ENCODE results near the gene KIF20B.
A peak's percentile ranks its signal among the peaks of the same experiment; 100 is the strongest.

KIF20B gene, protein sequence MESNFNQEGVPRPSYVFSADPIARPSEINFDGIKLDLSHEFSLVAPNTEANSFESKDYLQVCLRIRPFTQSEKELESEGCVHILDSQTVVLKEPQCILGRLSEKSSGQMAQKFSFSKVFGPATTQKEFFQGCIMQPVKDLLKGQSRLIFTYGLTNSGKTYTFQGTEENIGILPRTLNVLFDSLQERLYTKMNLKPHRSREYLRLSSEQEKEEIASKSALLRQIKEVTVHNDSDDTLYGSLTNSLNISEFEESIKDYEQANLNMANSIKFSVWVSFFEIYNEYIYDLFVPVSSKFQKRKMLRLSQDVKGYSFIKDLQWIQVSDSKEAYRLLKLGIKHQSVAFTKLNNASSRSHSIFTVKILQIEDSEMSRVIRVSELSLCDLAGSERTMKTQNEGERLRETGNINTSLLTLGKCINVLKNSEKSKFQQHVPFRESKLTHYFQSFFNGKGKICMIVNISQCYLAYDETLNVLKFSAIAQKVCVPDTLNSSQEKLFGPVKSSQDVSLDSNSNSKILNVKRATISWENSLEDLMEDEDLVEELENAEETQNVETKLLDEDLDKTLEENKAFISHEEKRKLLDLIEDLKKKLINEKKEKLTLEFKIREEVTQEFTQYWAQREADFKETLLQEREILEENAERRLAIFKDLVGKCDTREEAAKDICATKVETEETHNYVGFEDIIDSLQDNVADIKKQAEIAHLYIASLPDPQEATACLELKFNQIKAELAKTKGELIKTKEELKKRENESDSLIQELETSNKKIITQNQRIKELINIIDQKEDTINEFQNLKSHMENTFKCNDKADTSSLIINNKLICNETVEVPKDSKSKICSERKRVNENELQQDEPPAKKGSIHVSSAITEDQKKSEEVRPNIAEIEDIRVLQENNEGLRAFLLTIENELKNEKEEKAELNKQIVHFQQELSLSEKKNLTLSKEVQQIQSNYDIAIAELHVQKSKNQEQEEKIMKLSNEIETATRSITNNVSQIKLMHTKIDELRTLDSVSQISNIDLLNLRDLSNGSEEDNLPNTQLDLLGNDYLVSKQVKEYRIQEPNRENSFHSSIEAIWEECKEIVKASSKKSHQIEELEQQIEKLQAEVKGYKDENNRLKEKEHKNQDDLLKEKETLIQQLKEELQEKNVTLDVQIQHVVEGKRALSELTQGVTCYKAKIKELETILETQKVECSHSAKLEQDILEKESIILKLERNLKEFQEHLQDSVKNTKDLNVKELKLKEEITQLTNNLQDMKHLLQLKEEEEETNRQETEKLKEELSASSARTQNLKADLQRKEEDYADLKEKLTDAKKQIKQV (N-terminal part only)

GRCh38 chr10:89701242-89702120 lies at the start of gene KIF20B:
Gene KIF20B, plus strand, starts transcription at chr10:89701590. Its CDS starts 3,705 bp downstream, at chr10:89705295.
- DNase-seq: peak; percentile 96

DNA sequence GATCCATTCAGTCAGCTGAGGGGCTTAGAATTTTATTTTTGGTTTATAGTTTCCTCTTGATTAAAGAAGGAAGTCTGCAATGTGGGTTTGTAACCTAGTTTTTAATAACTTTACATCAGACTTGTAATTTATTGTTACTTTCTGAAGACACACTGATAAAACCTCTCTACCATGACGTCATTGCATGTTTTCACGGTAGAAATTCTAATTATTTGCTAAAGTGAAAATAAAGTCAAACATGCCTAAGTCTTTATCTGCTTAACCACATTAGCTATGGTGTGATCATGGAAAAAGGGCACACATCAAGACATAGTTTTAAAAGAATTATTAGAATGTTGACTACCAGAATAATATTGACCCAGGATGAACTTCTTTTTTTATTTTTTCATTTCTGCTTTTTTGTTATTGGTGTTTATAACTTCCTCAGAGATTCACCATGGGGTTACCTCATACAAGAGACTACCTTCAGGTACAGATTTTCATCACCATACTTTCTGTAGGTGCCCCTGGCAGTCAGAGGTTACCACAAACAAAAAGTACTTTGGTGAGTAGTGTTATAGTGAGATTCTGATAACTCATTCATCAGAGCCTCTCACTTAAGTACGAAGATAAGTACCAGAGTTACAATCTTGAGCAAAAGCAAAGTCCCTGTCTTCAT lies 49.3 kb upstream of the KIF20B start:
- DNase-seq: no peak

- no peak for DNase-seq
These were observed 48.5 kb upstream of the KIF20B start for GRCh38 chr10:89652806-89653370.

- DNase-seq: no peak
These were observed 48.0 kb upstream of the KIF20B start for GRCh38 chr10:89653410-89653869.

GRCh38 chr10:89655722-89656121 lies 45.7 kb upstream of the KIF20B start:
- no peak for DNase-seq

DNA sequence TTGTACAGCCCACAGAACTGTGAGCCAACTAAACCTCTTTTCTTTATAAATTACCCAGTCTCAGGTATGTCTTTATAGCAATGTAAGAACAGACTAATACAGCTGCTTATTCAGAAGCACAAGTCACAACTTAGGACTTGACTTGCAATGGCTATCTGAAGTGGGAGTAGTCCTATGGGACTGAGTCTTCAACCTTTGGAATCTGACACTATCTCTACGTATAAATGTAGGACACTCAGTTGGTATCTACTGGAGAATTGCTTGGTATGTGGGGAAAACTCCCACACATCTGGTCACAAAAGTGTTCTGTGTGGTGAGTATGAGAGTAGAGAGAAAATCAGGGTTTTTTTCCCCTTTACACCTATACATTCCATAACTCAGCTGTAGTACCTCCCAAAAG lies 44.1 kb upstream of the KIF20B start:
- DNase-seq: no peak

- DNase-seq: no peak
These were observed 42.0 kb upstream of the KIF20B start for GRCh38 chr10:89659143-89660131.

DNA sequence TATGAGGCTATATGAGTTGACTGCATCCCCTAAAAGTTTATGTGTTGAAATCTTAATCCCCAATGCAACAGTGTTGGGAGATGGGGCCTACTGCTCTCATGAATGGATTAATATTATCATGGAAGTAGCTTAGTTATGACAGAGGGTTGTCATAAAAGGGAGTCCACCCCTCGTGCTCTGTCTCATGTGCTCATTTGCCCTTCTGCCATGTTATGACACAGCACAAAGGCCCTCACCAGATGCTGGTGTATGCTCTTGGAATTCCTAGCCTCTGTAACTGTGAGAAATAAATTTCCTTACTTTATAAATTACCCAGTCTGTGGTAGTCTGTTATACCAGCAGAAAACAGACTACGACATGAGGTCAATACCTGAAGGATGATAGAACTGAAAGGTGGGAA lies 38.8 kb upstream of the KIF20B start:
- DNase-seq: no peak

DNA sequence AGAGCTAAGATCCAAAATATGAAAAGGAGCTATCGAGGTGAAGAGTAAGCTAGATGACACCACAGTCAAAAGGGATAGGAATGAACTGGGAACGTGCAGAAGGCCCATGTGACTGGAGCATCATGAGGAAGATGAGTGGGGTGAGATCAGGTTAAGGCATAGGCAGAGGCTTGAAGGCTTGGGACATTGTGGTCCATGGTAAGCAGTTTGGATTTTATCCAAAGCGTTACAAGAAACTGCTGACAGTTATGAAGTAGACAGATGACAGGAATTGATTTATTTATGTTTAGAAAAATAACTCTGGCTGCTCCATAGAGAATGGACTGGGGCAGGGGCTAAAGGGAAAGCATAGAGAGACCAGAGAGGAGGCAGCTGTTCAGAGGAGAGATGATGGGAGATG lies 38.2 kb upstream of the KIF20B start:
- no peak for DNase-seq

DNA sequence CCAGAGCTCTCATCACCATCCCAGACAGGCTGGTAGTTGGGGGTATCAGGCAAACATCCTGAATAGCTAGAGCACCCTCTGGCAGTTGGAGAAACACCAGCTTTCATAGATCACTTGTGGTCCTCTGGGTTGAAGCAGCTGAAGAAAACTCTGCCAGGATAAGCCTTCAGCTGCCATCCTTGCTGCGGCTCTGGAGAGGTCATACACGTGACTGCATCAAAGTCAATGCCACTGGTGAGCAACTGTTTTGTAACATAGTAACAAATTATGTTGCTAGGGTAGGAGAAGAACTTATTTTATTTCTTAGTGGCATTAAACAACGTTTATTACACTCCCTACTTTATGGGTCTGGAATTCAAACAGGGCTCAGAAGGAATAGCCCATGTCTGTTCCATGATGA lies 37.2 kb upstream of the KIF20B start:
- DNase-seq: no peak

GRCh38 chr10:89665302-89665701 lies 36.1 kb upstream of the KIF20B start:
- DNase-seq: no peak

DNA sequence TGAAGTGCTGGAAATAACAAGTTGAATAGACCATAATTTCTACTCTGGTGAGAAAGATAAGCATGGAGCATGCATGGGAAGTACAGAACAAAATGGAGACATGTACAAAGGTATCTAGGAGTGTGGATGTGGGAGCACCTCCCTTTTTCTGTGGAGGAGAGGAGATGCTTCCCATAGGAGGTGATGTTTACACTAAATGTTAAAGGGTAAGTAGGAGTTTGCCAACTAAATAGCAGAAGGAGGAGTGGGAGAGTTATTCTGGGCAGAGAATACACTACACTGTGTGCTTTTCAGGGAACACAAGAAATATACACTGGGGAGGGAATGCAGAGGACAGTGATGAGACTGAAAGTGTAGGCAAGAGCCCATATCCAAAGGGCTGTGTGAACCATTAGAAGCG lies 35.3 kb upstream of the KIF20B start:
- no peak for DNase-seq

GRCh38 chr10:89668386-89669071 lies 32.9 kb upstream of the KIF20B start:
- DNase-seq: no peak

GRCh38 chr10:89669985-89670384 lies 31.4 kb upstream of the KIF20B start:
- no peak for DNase-seq

DNA sequence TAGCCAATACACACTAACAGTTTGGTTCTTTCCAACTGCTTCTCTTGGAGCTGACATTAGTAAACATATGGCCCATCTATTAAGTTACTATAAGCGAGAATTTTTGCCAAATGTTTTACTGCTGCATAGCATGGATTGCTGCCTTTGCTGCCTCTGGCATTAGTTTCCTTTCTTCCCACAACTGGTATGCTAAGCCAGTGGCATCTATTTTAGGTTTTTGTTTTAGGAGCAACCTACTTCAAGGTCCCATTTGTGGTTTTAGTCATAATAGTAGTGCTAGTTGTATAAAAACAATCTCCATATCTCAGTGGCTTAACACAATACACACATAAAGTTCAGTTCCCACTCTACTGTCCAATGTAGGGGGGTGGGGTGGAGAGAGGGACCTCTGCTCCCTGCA lies 30.5 kb upstream of the KIF20B start:
- DNase-seq: no peak

DNA sequence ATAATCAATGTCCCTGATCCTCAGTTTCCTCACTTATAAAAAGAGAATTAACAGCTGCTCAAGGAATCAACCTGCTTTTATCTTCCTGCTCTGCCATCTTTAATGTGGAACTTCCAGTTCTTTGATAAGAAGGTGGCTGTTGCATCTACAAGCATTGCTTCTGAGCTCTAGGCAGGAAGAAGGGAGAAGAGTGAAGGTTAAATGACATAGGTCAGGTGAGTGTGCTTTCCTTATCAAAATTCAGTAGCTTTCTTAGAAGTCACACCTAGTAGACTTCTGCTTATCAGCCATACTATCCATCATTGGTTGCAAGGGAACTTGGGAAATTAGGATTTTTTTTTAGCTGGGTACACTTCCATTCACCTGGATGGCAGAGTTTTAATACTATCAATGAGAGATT lies 24.0 kb upstream of the KIF20B start:
- DNase-seq: no peak

DNA sequence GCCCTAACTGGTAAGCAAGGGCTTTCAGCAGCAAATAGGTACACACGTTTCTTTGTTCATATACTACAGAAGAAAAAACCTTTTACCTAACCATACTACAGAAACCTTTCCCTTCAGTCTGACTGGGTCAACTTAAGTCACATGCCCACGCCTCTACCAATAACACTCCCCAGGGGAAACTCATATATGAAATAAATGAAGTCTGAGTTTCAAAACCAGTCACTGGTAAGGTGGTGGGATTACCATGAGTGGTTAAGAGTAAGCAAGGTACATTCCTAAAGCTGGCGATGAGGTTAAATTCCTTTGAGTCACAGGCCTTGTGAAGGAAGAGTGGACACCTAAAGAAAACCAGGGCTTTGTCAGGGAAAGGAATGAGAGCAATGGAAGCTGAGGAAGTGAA lies 21.4 kb upstream of the KIF20B start:
- DNase-seq: no peak

GRCh38 chr10:89683883-89684282 lies 17.5 kb upstream of the KIF20B start:
- no peak for DNase-seq

GRCh38 chr10:89684604-89685003 lies 16.8 kb upstream of the KIF20B start:
- no peak for DNase-seq

Data from activated naive CD4-positive, alpha-beta T cell treated with anti-CD3 and anti-CD28 coated beads, Interleukin-2, amount 50 U/mL, for 16 hours (primary cell).